ENCODE results near the gene OPCML.

OPCML gene

GRCh38 chr11:133497477-133498140 is 34.7 kb downstream of the OPCML start:
- H3K79me2 ChIP-seq (ENCODE audit: insufficient read depth, low read length), result no peaks in the 10 kb centered on the region

DNA sequence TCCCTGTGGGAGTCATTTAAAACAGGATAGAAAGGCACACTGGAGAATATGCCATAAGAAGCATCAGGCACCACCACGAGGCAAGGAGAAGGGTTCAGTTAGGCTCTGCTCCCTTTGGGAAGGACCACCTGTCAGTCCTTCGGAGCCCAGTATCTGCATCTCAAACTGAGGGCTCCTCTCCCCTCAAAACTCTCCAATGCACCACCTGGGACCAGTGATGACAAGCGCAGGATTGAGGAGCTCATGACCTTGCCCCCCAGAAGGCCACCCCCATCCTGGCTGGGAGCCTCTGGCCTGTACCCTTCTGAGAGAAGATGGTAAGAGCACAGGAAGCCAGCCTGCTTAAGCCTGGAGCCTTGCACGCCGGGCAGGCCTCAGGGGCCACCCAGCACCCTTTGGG is 39.4 kb downstream of the OPCML start:
- Histone ChIP-seq H3F3A (ENCODE audit: low read depth) (no peaks in the 10 kb centered on the region), H2AFZ (ENCODE audit: low read length) (no peak overlapping the region), H3K9me3 (ENCODE audit: insufficient read depth, low read depth, low read length) (no peaks in the 10 kb centered on the region; the same call in 1 of the 2 replicates), H3K4me3 (ENCODE audit: low read length, poor library complexity, severe bottlenecking) (no peak overlapping the region), H3K9ac (ENCODE audit: low read depth, low read length, poor library complexity, severe bottlenecking) (no peak overlapping the region), H3K9me2 (replicated peaks; ENCODE audit: low read depth, low read length) (no peaks in the 10 kb centered on the region), H4K20me1 (ENCODE audit: insufficient read depth, low read length, poor library complexity, severe bottlenecking) (no peaks in the 10 kb centered on the region), H3K36me3 (ENCODE audit: insufficient read depth, low read length) (no peaks in the 10 kb centered on the region), H3K4me1 (ENCODE audit: insufficient read depth, low read length, poor library complexity, severe bottlenecking) (no peaks in the 10 kb centered on the region), H3K79me2 (ENCODE audit: insufficient read depth, low read length) (no peaks in the 10 kb centered on the region), H3K4me2 (ENCODE audit: low read depth, low read length, poor library complexity, severe bottlenecking) (no peak overlapping the region), H3K27me3 (ENCODE audit: insufficient read depth, low read length, poor library complexity, severe bottlenecking) (no peaks in the 10 kb centered on the region)
- TF ChIP-seq EZH2phosphoT487 (IDR thresholded peaks at IDR 0.05; ENCODE audit: borderline replicate concordance) (no peak), CTCF (conservative IDR thresholded peaks at IDR 0.05; ENCODE audit: low read length) (no peak)

More at GRCh38 chr11:133497477-133498140, 34.7 kb downstream of the OPCML start:
- Histone ChIP-seq H3K27me3 (ENCODE audit: insufficient read depth, low read length, poor library complexity, severe bottlenecking) (no peaks in the 10 kb centered on the region), H3K4me3 (ENCODE audit: low read length, poor library complexity, severe bottlenecking) (no peak overlapping the region), H3F3A (ENCODE audit: low read depth) (no peaks in the 10 kb centered on the region), H3K36me3 (ENCODE audit: insufficient read depth, low read length) (no peaks in the 10 kb centered on the region), H3K9me2 (replicated peaks; ENCODE audit: low read depth, low read length) (no peaks in the 10 kb centered on the region), H4K20me1 (ENCODE audit: insufficient read depth, low read length, poor library complexity, severe bottlenecking) (no peaks in the 10 kb centered on the region), H2AFZ (ENCODE audit: low read length) (no peak overlapping the region), H3K4me2 (ENCODE audit: low read depth, low read length, poor library complexity, severe bottlenecking) (no peak overlapping the region), H3K4me1 (ENCODE audit: insufficient read depth, low read length, poor library complexity, severe bottlenecking) (no peaks in the 10 kb centered on the region), H3K9ac (ENCODE audit: low read depth, low read length, poor library complexity, severe bottlenecking) (no peak overlapping the region), H3K9me3 (ENCODE audit: insufficient read depth, low read depth, low read length) (no peaks in the 10 kb centered on the region; the same call in 1 of the 2 replicates)
- TF ChIP-seq CTCF (conservative IDR thresholded peaks at IDR 0.05; ENCODE audit: low read length), result no peak
- no peak for TF ChIP-seq EZH2phosphoT487 (IDR thresholded peaks at IDR 0.05; ENCODE audit: borderline replicate concordance)

DNA sequence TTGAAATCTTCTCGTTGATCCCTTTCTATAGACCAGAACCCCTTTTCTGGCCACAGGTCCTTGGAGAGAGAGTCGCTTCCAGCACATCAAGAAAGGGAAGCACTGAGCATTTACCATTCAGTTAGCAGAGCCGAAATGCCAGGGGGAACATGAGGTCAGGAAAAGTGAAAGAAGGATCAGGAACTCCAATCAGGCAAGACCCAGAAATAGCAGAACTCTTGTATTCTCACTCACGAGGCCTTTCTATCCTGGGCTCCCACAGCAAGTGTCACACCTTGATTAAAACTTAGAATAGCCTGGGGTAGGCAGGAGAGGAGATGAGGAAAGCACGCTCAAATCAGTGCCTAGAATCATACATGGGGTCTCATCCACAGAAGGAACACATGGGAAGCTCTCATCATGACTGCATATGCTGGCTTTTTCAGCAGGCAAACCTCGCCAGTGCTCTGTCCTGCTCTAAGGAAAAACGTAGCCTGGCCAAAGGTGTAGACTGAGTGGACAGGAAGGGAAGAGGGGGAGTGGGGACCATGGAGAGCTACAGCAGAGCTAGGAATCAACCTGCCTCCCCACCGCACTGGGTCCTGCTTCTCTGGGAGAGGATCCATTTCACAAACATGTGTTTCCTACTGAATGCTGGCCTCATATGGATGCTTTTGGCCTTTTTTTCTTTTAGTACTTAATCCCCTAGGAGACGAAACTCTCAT is 40.5 kb downstream of the OPCML start:
- Histone ChIP-seq H3K9me2 (replicated peaks; ENCODE audit: low read depth, low read length) (no peaks in the 10 kb centered on the region), H3K36me3 (ENCODE audit: insufficient read depth, low read length) (no peaks in the 10 kb centered on the region), H3K4me3 (ENCODE audit: low read length, poor library complexity, severe bottlenecking) (no peak overlapping the region), H3K9ac (ENCODE audit: low read depth, low read length, poor library complexity, severe bottlenecking) (no peak overlapping the region), H4K20me1 (ENCODE audit: insufficient read depth, low read length, poor library complexity, severe bottlenecking) (no peaks in the 10 kb centered on the region), H2AFZ (ENCODE audit: low read length) (no peak overlapping the region), H3K4me2 (ENCODE audit: low read depth, low read length, poor library complexity, severe bottlenecking) (no peak overlapping the region), H3K27me3 (ENCODE audit: insufficient read depth, low read length, poor library complexity, severe bottlenecking) (no peaks in the 10 kb centered on the region), H3F3A (ENCODE audit: low read depth) (no peaks in the 10 kb centered on the region), H3K79me2 (ENCODE audit: insufficient read depth, low read length) (no peaks in the 10 kb centered on the region), H3K9me3 (ENCODE audit: insufficient read depth, low read depth, low read length) (no peaks in the 10 kb centered on the region), H3K4me1 (ENCODE audit: insufficient read depth, low read length, poor library complexity, severe bottlenecking) (no peaks in the 10 kb centered on the region)
- TF ChIP-seq CTCF (conservative IDR thresholded peaks at IDR 0.05; ENCODE audit: low read length) (no peak), EZH2phosphoT487 (IDR thresholded peaks at IDR 0.05; ENCODE audit: borderline replicate concordance) (no peak)
